PC-9 (cell line): ENCODE data around the gene ANKRD11. TPM values are rescaled to one million over a fixed set of nuclear protein-coding genes. Genes with fewer than 3 reads are reported as not detected.

Experiments
- BruUV-seq: library from RNA; stranded (reverse); fragments of 400-500 nt; replicated peaks from 2 replicates; lab custom pipeline; 2021; lab: Mats Ljungman, UMichigan
- CTCF ChIA-PET: fragments of 300-600 bp; sonication (Branson Sonifier 250); formaldehyde crosslinking; loops from one replicate; lab custom pipeline; 2022; ENCODE audit warnings: antibody characterized with exemption; lab: Charles Lee
- POLR2A ChIA-PET: fragments of 300-600 bp; sonication (Branson Sonifier 250); formaldehyde crosslinking; loops from one replicate; lab custom pipeline; 2022; ENCODE audit warnings: antibody characterized with exemption; ENCODE audit not compliant: unreplicated experiment; lab: Charles Lee
- DNase-seq, 2 experiments: peaks; one replicate each; pipeline versions ENCODE4 v3.0.0 to v3.0.0-alpha.2; 2015 to 2022; ENCODE audit warnings: mixed read lengths in 1 of 2
- H2AFZ ChIP-seq: fragments of 200-600 bp; sonication (generic); 2 replicates; pipeline ENCODE4 v1.8.1; 2017; ENCODE audit warnings: antibody characterized with exemption
- H3F3A ChIP-seq: fragments of 200-600 bp; sonication (generic); 2 replicates; pipeline ENCODE4 v1.8.1; 2017; ENCODE audit warnings: antibody characterized with exemption, mild to moderate bottlenecking, low read depth; ENCODE audit not compliant: insufficient read depth
- H3K27ac ChIP-seq: fragments of 200-600 bp; sonication (generic); 2 replicates; pipeline ENCODE4 v1.6.1; 2016; ENCODE audit warnings: mixed run types
- H3K27me3 ChIP-seq: fragments of 200-600 bp; sonication (generic); 2 replicates; pipeline ENCODE4 v1.6.1; 2016; ENCODE audit warnings: low read depth, mixed run types; ENCODE audit not compliant: insufficient read depth
- H3K36me3 ChIP-seq: fragments of 200-600 bp; sonication (generic); 2 replicates; pipeline ENCODE4 v1.6.1; 2016; ENCODE audit warnings: low read depth, mixed run types
- H3K4me1 ChIP-seq: fragments of 200-600 bp; sonication (generic); replicated peaks from 2 replicates; pipeline ENCODE4 v1.6.1; 2016; ENCODE audit warnings: mixed run types; ENCODE audit not compliant: insufficient read depth
- H3K4me2 ChIP-seq: fragments of 200-600 bp; sonication (generic); 2 replicates; pipeline ENCODE4 v1.6.1; 2017; ENCODE audit warnings: mixed run types
- H3K4me3 ChIP-seq: fragments of 200-600 bp; sonication (generic); 2 replicates; pipeline ENCODE4 v1.6.1; 2016; ENCODE audit warnings: mixed run types
- H3K79me2 ChIP-seq: fragments of 200-600 bp; sonication (generic); 2 replicates; pipeline ENCODE4 v1.6.1; 2017; ENCODE audit warnings: low read depth, mixed run types
- H3K9me2 ChIP-seq: fragments of 200-600 bp; sonication (generic); 2 replicates; pipeline ENCODE4 v1.8.1; 2017; ENCODE audit warnings: mild to moderate bottlenecking; ENCODE audit not compliant: insufficient read depth
- H3K9me3 ChIP-seq: fragments of 200-600 bp; sonication (generic); 2 replicates; pipeline ENCODE4 v1.8.1; 2016; ENCODE audit warnings: low read depth; ENCODE audit not compliant: insufficient read depth
- H4K20me1 ChIP-seq: fragments of 200-600 bp; sonication (generic); 2 replicates; pipeline ENCODE4 v1.8.1; 2017; ENCODE audit not compliant: insufficient read depth
- CTCF ChIP-seq: fragments of 200-600 bp; sonication (generic); conservative IDR thresholded peaks from 2 replicates; pipeline ENCODE4 v1.6.1; 2017; ENCODE audit warnings: mixed run types, antibody characterized with exemption, mild to moderate bottlenecking, moderate library complexity
- EZH2 ChIP-seq: fragments of 200-600 bp; sonication (generic); IDR thresholded peaks from 2 replicates; pipeline ENCODE4 v1.8.0; 2017; ENCODE audit warnings: antibody characterized with exemption, low read depth
- intact Hi-C: fragments of 100-400 bp; cut with micrococcal nuclease; formaldehyde crosslinking; loops from one replicate; pipeline ENCODE4 v1.10.0; 2022; ENCODE audit not compliant: unreplicated experiment
- total RNA-seq: library from RNA; stranded (reverse); gene quantifications from 2 replicates; pipeline ENCODE4 v1.2.3, GENCODE V29; 2021

The ANKRD11 gene
- total RNA-seq, 1 experiment from 2014 or later, result 220 TPM

- CTCF ChIA-PET, result interaction anchor here (0.6 kb wide), 1 partner anchor 27 kb away, joined by 5 read pairs; no protein-coding TSS in a partner anchor
- peak overlapping the region; percentile 80 for H3K27ac ChIP-seq
- no peaks in the 10 kb centered on the region for H3K27me3 ChIP-seq
- H3K9me3 ChIP-seq, result no peaks in the 10 kb centered on the region
- peaks cover 89% of the 10 kb centered on the region for H3F3A ChIP-seq
- peaks cover 22% of the 10 kb centered on the region; the same call in 1 of the 2 replicates for H3K36me3 ChIP-seq
- no peak overlapping the region for H2AFZ ChIP-seq
- TF ChIP-seq EZH2, result no peak
- no peak; the same call in 1 of the 2 replicates for TF ChIP-seq CTCF
- peaks cover 97% of the 10 kb centered on the region for H3K79me2 ChIP-seq
- H3K4me3 ChIP-seq, result peak overlapping the region; percentile 57
- intact Hi-C loops, result loop anchor here (1.0 to 5.0 kb wide), 4 partner anchors 9 to 241 kb away; partner anchors contain the start of gene RPL13
- no peaks in the 10 kb centered on the region for H3K9me2 ChIP-seq
- POLR2A ChIA-PET, result interaction anchor here (0.5 to 1.1 kb wide), 8 partner anchors 11 to 556 kb away, joined by 3 to 16 read pairs (median 6); no protein-coding TSS in a partner anchor
- H3K4me2 ChIP-seq, result peak overlapping the region; percentile 88
- H4K20me1 ChIP-seq, result peaks cover 89% of the 10 kb centered on the region
- peak; percentile 60 to 76 for DNase-seq
- TSS peak; percentile 52 for BruUV-seq
- H3K4me1 ChIP-seq, result peaks cover 98% of the 10 kb centered on the region
Measured at GRCh38 chr16:89320782-89321501, 169.4 kb downstream of the ANKRD11 start.

GRCh38 chr16:89319886-89320781 is 170.2 kb downstream of the ANKRD11 start:
- Histone ChIP-seq H3K9me3 (no peaks in the 10 kb centered on the region), H2AFZ (no peak overlapping the region), H3K27me3 (no peaks in the 10 kb centered on the region), H3F3A (peaks cover 90% of the 10 kb centered on the region), H3K4me2 (peak overlapping the region; percentile 88), H3K4me3 (peak overlapping the region; percentile 57), H4K20me1 (peaks cover 89% of the 10 kb centered on the region), H3K9me2 (no peaks in the 10 kb centered on the region), H3K79me2 (peaks cover 97% of the 10 kb centered on the region), H3K4me1 (peaks cover 98% of the 10 kb centered on the region), H3K27ac (peak overlapping the region; percentile 80), H3K36me3 (peaks cover 17% of the 10 kb centered on the region; the same call in 1 of the 2 replicates)
- intact Hi-C loops, result loop anchor here (1.0 to 5.0 kb wide), 4 partner anchors 10 to 242 kb away; partner anchors contain the start of gene RPL13
- ChIA-PET CTCF (interaction anchor here (0.7 kb wide), 1 partner anchor 374 kb away, joined by 3 read pairs; no protein-coding TSS in a partner anchor), POLR2A (interaction anchor here (0.5 to 1.1 kb wide), 4 partner anchors 25 to 329 kb away, joined by 3 to 16 read pairs (median 8); no protein-coding TSS in a partner anchor)
- DNase-seq, result peak; percentile 92 to 94
- no TSS peak for BruUV-seq
- TF ChIP-seq CTCF (no peak; the same call in 1 of the 2 replicates), EZH2 (no peak)

- peaks cover 17% of the 10 kb centered on the region; the same call in 1 of the 2 replicates for H3K36me3 ChIP-seq
- H3K4me2 ChIP-seq, result peak overlapping the region; percentile 88
- CTCF ChIA-PET, result interaction anchor here (0.7 kb wide), 1 partner anchor 374 kb away, joined by 3 read pairs; no protein-coding TSS in a partner anchor
- no peak overlapping the region for H2AFZ ChIP-seq
- peaks cover 98% of the 10 kb centered on the region for H3K4me1 ChIP-seq
- H3F3A ChIP-seq, result peaks cover 90% of the 10 kb centered on the region
- peak overlapping the region; percentile 57 for H3K4me3 ChIP-seq
- no peaks in the 10 kb centered on the region for H3K27me3 ChIP-seq
- no peaks in the 10 kb centered on the region for H3K9me2 ChIP-seq
- POLR2A ChIA-PET, result no interaction called here
- TF ChIP-seq EZH2 (no peak), CTCF (no peak)
- intact Hi-C loops, result no loop called here
- peaks cover 89% of the 10 kb centered on the region for H4K20me1 ChIP-seq
- no peak for DNase-seq
- H3K27ac ChIP-seq, result peak overlapping the region; percentile 80
- H3K79me2 ChIP-seq, result peaks cover 97% of the 10 kb centered on the region
- no peaks in the 10 kb centered on the region for H3K9me3 ChIP-seq
- no TSS peak for BruUV-seq
Measured at GRCh38 chr16:89319631-89319885, 170.8 kb downstream of the ANKRD11 start.
